ENCODE results near the gene CYP46A1.

DNA sequence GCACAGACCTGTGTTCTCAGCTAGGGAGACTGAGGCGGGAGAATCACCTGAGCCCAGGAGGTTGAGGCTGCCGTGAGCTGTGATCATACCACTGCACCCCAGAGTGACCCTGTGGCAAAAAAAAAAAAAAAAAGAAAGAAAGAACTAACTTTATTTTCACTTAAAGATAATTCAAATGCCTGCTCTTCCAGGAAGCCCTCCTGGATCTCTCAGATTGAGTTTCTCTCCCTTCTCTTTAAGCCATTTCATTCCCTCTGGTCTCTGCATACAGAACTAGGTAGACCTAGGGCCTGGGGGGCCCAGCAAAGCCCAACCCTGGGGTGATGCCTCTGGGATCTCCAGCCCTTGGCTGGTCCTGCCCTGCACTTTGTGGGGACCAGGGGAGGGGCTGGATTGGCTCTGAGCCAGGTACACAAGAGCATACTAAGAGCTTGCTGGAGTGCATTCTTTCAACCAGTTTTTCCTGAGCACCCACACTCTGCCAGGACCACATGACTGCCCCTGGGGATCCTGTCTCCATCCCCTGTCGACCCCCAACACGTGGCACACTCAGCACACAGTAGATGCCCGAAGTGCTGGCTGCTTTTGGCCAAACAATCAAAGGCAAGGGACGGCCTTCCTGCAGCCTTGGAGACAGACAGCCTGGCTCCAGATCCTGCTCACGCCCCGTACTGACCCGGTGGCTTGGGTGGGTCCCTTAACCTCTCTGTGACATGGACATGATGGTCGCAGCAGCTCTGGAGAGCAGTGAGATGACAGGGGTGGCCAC is 52.7 kb downstream of the CYP46A1 start:
- TF ChIP-seq, protein P1, sequence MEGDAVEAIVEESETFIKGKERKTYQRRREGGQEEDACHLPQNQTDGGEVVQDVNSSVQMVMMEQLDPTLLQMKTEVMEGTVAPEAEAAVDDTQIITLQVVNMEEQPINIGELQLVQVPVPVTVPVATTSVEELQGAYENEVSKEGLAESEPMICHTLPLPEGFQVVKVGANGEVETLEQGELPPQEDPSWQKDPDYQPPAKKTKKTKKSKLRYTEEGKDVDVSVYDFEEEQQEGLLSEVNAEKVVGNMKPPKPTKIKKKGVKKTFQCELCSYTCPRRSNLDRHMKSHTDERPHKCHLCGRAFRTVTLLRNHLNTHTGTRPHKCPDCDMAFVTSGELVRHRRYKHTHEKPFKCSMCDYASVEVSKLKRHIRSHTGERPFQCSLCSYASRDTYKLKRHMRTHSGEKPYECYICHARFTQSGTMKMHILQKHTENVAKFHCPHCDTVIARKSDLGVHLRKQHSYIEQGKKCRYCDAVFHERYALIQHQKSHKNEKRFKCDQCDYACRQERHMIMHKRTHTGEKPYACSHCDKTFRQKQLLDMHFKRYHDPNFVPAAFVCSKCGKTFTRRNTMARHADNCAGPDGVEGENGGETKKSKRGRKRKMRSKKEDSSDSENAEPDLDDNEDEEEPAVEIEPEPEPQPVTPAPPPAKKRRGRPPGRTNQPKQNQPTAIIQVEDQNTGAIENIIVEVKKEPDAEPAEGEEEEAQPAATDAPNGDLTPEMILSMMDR (IDR thresholded peaks at IDR 0.05) = no peak
- TF ChIP-seq EZH2 (IDR thresholded peaks at IDR 0.05) = no peak

Measured in neural progenitor cell (in vitro differentiated cells).